ENCODE data around the gene CCND2.

GRCh38 chr12:4238577-4238976 lies 35.0 kb upstream of the CCND2 start:
- no peak for TF ChIP-seq CTCF (IDR thresholded peaks at IDR 0.05)
- TF ChIP-seq POLR2A (IDR thresholded peaks at IDR 0.05) = no peak
- no peak for TF ChIP-seq EP300 (IDR thresholded peaks at IDR 0.05)
